ENCODE data around the gene LMF1.
A peak's percentile ranks its signal among the peaks of the same experiment; 100 is the strongest.
"Not testable (repeated sequence)": the region's sequence is repeated elsewhere in the genome, so short reads cannot be mapped to it uniquely, and the experiment has no call there.

The LMF1 gene

GRCh38 chr16:873243-873661 lies 97.5 kb downstream of the LMF1 start:
- DNase-seq = no peak

GRCh38 chr16:872436-873242 lies 98.1 kb downstream of the LMF1 start:
- no peak for DNase-seq

GRCh38 chr16:871562-872345 lies 99.0 kb downstream of the LMF1 start:
- DNase-seq = no peak

GRCh38 chr16:870856-871561 lies 99.8 kb downstream of the LMF1 start:
- DNase-seq = no peak

- DNase-seq = no peak
These were observed 100.8 kb downstream of the LMF1 start for GRCh38 chr16:869823-870641.

GRCh38 chr16:868846-869822 lies 101.7 kb downstream of the LMF1 start:
- no peak for DNase-seq

- DNase-seq = no peak
These were observed 102.4 kb downstream of the LMF1 start for GRCh38 chr16:868386-868755.

GRCh38 chr16:867421-868385 lies 103.1 kb downstream of the LMF1 start:
- DNase-seq = peak in 3 of 58 donors; percentile 25 to 37 (median 30)

- DNase-seq = no peak
These were observed 104.4 kb downstream of the LMF1 start for GRCh38 chr16:866252-866896.

GRCh38 chr16:865026-865425 lies 105.8 kb downstream of the LMF1 start:
- no peak for DNase-seq

- DNase-seq = no peak
These were observed 109.3 kb downstream of the LMF1 start for GRCh38 chr16:861446-861845.

- no peak for DNase-seq
These were observed 109.9 kb downstream of the LMF1 start for GRCh38 chr16:860891-861290.

GRCh38 chr16:858971-859370 lies 111.8 kb downstream of the LMF1 start:
- DNase-seq = not testable (repeated sequence)

GRCh38 chr16:858441-858840 lies 112.3 kb downstream of the LMF1 start:
- DNase-seq = not testable (repeated sequence)

GRCh38 chr16:856811-857210 lies 114.0 kb downstream of the LMF1 start:
- no peak for DNase-seq

GRCh38 chr16:856101-856500 lies 114.7 kb downstream of the LMF1 start:
- no peak for DNase-seq

- no peak for DNase-seq
These were observed 115.3 kb downstream of the LMF1 start for GRCh38 chr16:855471-855870.

- DNase-seq = no peak
These were observed 115.9 kb downstream of the LMF1 start for GRCh38 chr16:854808-855410.
